A549 (cell line): ENCODE results near the gene POC1A. TPM values are rescaled to one million over a fixed set of nuclear protein-coding genes. Genes with fewer than 3 reads are reported as not detected.

ENCODE experiments used
- ATAC-seq, 2 experiments: fragments of 200-7000 bp in 1 of 2; fragments of >200 bp in 1 of 2; cut with Nextera tagmentation in 1 of 2; cut with Tn5 transposase in 1 of 2; 3 replicates each; pipeline versions ENCODE4 v1.8.0 to v1.9.1; 2018 to 2020; ENCODE audit warnings: mild to moderate bottlenecking in 1 of 2, moderate library complexity in 1 of 2
- CTCF ChIA-PET: fragments of 300-600 bp; sonication (Branson Sonifier 250); formaldehyde crosslinking; extraction: SDS; loops from one replicate; lab custom pipeline; 2021; ENCODE audit warnings: antibody characterized with exemption, inconsistent platforms; lab: Yijun Ruan, JAX
- POLR2A ChIA-PET: fragments of 350-600 bp; formaldehyde crosslinking; extraction: SDS; loops from one replicate; lab custom pipeline; 2021; ENCODE audit warnings: antibody characterized with exemption, inconsistent platforms; lab: Yijun Ruan, JAX
- DNase-seq, 2 experiments: peaks; one replicate each; pipeline versions ENCODE4 v3.0.0 to v3.0.0-alpha.2; 2011 to 2016; ENCODE audit warnings: low read depth in 1 of 2, low spot score in 1 of 2
- FAIRE-seq: peaks from 2 replicates; lab custom pipeline; 2011; peaks lifted over from hg19 to GRCh38; lab: Jason Lieb, UNC
- H3K27ac ChIP-seq, 2 experiments: fragments of >200 bp; sonication (Bioruptor Twin); formaldehyde crosslinking; 3 replicates each; pipeline ENCODE4 v1.5.1; 2016 to 2017
- H3K4me1 ChIP-seq: fragments of >200 bp; sonication (Bioruptor Twin); formaldehyde crosslinking; 3 replicates; pipeline ENCODE4 v1.6.1; 2016
- H3K4me2 ChIP-seq: fragments of >200 bp; sonication (Bioruptor Twin); formaldehyde crosslinking; 3 replicates; pipeline ENCODE4 v1.6.1; 2016
- H3K4me3 ChIP-seq: fragments of >200 bp; sonication (Bioruptor Twin); formaldehyde crosslinking; 3 replicates; pipeline ENCODE4 v1.5.1; 2016
- H3K9me3 ChIP-seq: fragments of >200 bp; sonication (Bioruptor Twin); formaldehyde crosslinking; 3 replicates; pipeline ENCODE4 v1.6.1; 2016
- CHD4 ChIP-seq: fragments of 200-600 bp; sonication (generic); IDR thresholded peaks from 2 replicates; pipeline ENCODE4 v1.6.1; 2016; ENCODE audit warnings: antibody characterized with exemption, mild to moderate bottlenecking, borderline replicate concordance
- EHMT2 ChIP-seq: fragments of 200-600 bp; sonication (generic); IDR thresholded peaks from 2 replicates; pipeline ENCODE4 v1.6.1; 2016; ENCODE audit warnings: antibody characterized with exemption, low read depth, mild to moderate bottlenecking, moderate library complexity
- ELK1 ChIP-seq: fragments of 150-350 bp; IDR thresholded peaks from 2 replicates; pipeline ENCODE4 v1.6.1; 2014; ENCODE audit warnings: low read depth, mild to moderate bottlenecking, low read length
- FOSB ChIP-seq: fragments of 250-450 bp; sonication (Bioruptor Pico); IDR thresholded peaks from 2 replicates; pipeline ENCODE4 v1.5.0; 2020; ENCODE audit warnings: mild to moderate bottlenecking, moderate library complexity
- FOSL2 ChIP-seq, 2 experiments: fragments of 450-650 bp in 1 of 2; fragments of >200 bp in 1 of 2; sonication (Bioruptor Twin) in 1 of 2; formaldehyde crosslinking; IDR thresholded peaks; 2 replicates each; pipeline versions ENCODE4 v1.5.0 to v1.6.1; 2016 to 2020; ENCODE audit warnings: mild to moderate bottlenecking in 1 of 2, moderate library complexity in 1 of 2
- HOXA7 ChIP-seq: fragments of 250-450 bp; sonication (Bioruptor Pico); IDR thresholded peaks from 2 replicates; pipeline ENCODE4 v1.5.0; 2020; ENCODE audit warnings: mild to moderate bottlenecking, moderate library complexity
- HOXB13 ChIP-seq: fragments of 250-450 bp; sonication (Bioruptor Pico); IDR thresholded peaks from 2 replicates; pipeline ENCODE4 v1.5.0; 2020; ENCODE audit warnings: low read depth, mild to moderate bottlenecking, moderate library complexity
- KDM1A ChIP-seq: fragments of 200-600 bp; sonication (generic); IDR thresholded peaks from 2 replicates; pipeline ENCODE4 v1.6.1; 2016; ENCODE audit warnings: low read depth, mild to moderate bottlenecking
- KDM5A ChIP-seq: fragments of 200-600 bp; sonication (generic); IDR thresholded peaks from 2 replicates; pipeline ENCODE4 v1.6.1; 2016; ENCODE audit warnings: antibody characterized with exemption, mild to moderate bottlenecking
- MYC ChIP-seq: IDR thresholded peaks from 2 replicates; pipeline ENCODE4 v1.6.1; 2012; ENCODE audit warnings: mild to moderate bottlenecking, inconsistent platforms, low read length, improper control_type of control experiment, borderline replicate concordance
- NPAS2 ChIP-seq: fragments of 250-450 bp; sonication (Bioruptor Pico); IDR thresholded peaks from 2 replicates; pipeline ENCODE4 v1.8.0; 2022; ENCODE audit warnings: mild to moderate bottlenecking, moderate library complexity, borderline replicate concordance
- POLR2A ChIP-seq: IDR thresholded peaks from 2 replicates; pipeline ENCODE4 v1.6.1; 2012; ENCODE audit warnings: mild to moderate bottlenecking, low read length
- SREBF2 ChIP-seq: fragments of 450-650 bp; IDR thresholded peaks from 2 replicates; pipeline ENCODE4 v1.6.1; 2014; ENCODE audit warnings: mild to moderate bottlenecking, moderate library complexity
- TFCP2L1 ChIP-seq: fragments of 250-450 bp; sonication (Bioruptor Pico); IDR thresholded peaks from 2 replicates; pipeline ENCODE4 v1.5.0; 2021; ENCODE audit warnings: mild to moderate bottlenecking
- TP53 ChIP-seq: fragments of 250-450 bp; sonication (Bioruptor Pico); IDR thresholded peaks from 2 replicates; pipeline ENCODE4 v1.5.0; 2021; ENCODE audit warnings: mild to moderate bottlenecking, moderate library complexity
- ZC3H11A ChIP-seq: fragments of 450-650 bp; IDR thresholded peaks from 2 replicates; pipeline ENCODE4 v1.6.1; 2014; ENCODE audit warnings: antibody characterized with exemption, mild to moderate bottlenecking
- ZFP36 ChIP-seq: fragments of 450-650 bp; IDR thresholded peaks from 2 replicates; pipeline ENCODE4 v1.6.1; 2014; ENCODE audit warnings: borderline replicate concordance; ENCODE audit not compliant: partially characterized antibody
- WGBS: methylation state at CpG from one replicate; pipeline ENCODE4 v1.1.6; 2017; ENCODE audit errors: missing lambda C conversion rate; 5-methylcytosine and 5-hydroxymethylcytosine counted together
- polyA plus RNA-seq, 4 experiments: library from polyadenylated mRNA; depleted of rRNA in 3 of 4; stranded (reverse); fragments of >200 nt; fragmentation: RNase III in 1 of 4; extraction: RNeasy Plus Mini Kit Qiagen cat#74134 plus additional on column Dnase treatment in 1 of 4; gene quantifications; 2 replicates in 3 of 4; 3 replicates in 1 of 4; pipeline ENCODE4 v1.2.3, GENCODE V29; 2011 to 2017
- TF ChIP-seq, protein P1 (sequence below): fragments of >200 bp; sonication (Bioruptor Twin); formaldehyde crosslinking; IDR thresholded peaks from 3 replicates; pipeline ENCODE4 v1.6.1; 2016
- TF ChIP-seq, protein P2 (sequence below): IDR thresholded peaks from 2 replicates; pipeline ENCODE4 v1.6.1; 2012
- TF ChIP-seq, protein P3 (sequence below): fragments of 450-650 bp; IDR thresholded peaks from 2 replicates; pipeline ENCODE4 v1.6.1; 2014; ENCODE audit warnings: antibody characterized with exemption
- TF ChIP-seq, protein P4 (sequence below): IDR thresholded peaks from 2 replicates; pipeline ENCODE4 v1.6.1; 2012; ENCODE audit warnings: low read depth, borderline replicate concordance

The POC1A gene
- polyA plus RNA-seq, 2 of the 4 experiments (the other 2 are of a cell fraction) = 9.4 to 14.1 TPM

DNA sequence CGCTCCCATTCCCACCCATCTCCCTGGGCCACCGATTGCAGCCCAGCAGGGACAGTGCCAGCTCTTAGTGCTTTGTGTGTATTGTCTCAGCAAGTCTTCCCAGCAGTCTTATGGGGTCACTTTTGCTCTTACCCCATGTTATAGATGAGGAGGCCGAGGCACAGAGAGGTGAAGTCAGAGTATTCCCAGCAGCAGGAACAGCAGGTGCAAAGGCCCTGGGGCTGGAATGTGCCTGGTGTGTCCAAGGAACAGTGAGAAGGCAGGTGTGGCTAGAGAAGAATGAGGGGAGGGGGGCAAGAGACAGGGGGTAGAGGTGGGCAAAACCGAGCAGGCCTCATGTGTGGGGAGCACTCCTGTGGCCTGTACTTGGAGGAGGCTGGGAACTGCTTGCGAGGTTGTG lies 85.1 kb downstream of the POC1A start:
- DNase-seq (no peak), ATAC-seq (no peak), FAIRE-seq (no peak)
- Histone ChIP-seq H3K9me3 (no peaks in the 10 kb centered on the region), H3K4me3 (no peak overlapping the region), H3K4me1 (no peaks in the 10 kb centered on the region), H3K4me2 (no peak overlapping the region), H3K27ac (no peak overlapping the region)
- ChIA-PET CTCF (no interaction called here), POLR2A (no interaction called here)
- TF ChIP-seq ELK1 = no peak
- TF ChIP-seq HOXB13 = no peak
- no peak for TF ChIP-seq CHD4
- TF ChIP-seq, protein P1, sequence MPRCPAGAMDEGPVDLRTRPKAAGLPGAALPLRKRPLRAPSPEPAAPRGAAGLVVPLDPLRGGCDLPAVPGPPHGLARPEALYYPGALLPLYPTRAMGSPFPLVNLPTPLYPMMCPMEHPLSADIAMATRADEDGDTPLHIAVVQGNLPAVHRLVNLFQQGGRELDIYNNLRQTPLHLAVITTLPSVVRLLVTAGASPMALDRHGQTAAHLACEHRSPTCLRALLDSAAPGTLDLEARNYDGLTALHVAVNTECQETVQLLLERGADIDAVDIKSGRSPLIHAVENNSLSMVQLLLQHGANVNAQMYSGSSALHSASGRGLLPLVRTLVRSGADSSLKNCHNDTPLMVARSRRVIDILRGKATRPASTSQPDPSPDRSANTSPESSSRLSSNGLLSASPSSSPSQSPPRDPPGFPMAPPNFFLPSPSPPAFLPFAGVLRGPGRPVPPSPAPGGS = no peak
- no peak for TF ChIP-seq FOSB (CRISPR knock-in tag)
- no peak for TF ChIP-seq ZC3H11A
- TF ChIP-seq ZFP36 = no peak
- no peak for TF ChIP-seq HOXA7 (CRISPR knock-in tag)
- TF ChIP-seq, protein P2, sequence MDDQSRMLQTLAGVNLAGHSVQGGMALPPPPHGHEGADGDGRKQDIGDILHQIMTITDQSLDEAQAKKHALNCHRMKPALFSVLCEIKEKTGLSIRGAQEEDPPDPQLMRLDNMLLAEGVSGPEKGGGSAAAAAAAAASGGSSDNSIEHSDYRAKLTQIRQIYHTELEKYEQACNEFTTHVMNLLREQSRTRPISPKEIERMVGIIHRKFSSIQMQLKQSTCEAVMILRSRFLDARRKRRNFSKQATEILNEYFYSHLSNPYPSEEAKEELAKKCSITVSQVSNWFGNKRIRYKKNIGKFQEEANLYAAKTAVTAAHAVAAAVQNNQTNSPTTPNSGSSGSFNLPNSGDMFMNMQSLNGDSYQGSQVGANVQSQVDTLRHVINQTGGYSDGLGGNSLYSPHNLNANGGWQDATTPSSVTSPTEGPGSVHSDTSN = no peak
- TF ChIP-seq, all 56 proteins: peak for 0
- 92% methylated on average over 3 of the region's 5 CpGs for WGBS

DNA sequence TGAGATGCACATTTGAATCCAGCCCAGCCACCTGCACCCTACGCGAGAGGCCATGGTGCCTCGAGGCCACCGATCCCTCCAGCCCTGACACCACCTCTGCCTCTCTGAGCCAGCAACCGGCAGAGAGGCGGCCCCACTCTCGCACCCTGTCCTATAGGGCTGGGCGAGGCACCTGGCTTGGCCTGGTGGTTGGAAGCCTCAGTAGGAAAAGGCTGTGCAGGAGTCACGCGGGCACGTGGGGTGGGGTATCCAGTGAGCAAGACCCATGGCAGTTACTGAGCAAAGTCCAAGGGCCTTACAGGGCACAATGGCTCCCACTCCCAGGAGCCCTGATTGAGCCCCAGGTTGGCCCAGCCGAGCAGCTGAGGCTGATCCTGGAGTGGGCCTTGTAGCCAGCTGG lies 85.5 kb downstream of the POC1A start:
- FAIRE-seq (no peak), DNase-seq (no peak)
- POLR2A ChIA-PET = no interaction called here
- H3K4me1 ChIP-seq = no peaks in the 10 kb centered on the region
- H3K27ac ChIP-seq = no peak overlapping the region
- 88% methylated on average over 10 of the region's 12 CpGs for WGBS
- CTCF ChIA-PET = no interaction called here
- H3K9me3 ChIP-seq = no peaks in the 10 kb centered on the region
- no peak overlapping the region for H3K4me3 ChIP-seq
- TF ChIP-seq KDM1A (no peak), FOSL2 (IDR thresholded peaks at IDR 0.05) (no peak), FOSL2 (CRISPR knock-in tag; IDR thresholded peaks at IDR 0.05) (no peak), TP53 (no peak), MYC (no peak), POLR2A (no peak), KDM5A (no peak), EHMT2 (no peak), TFCP2L1 (CRISPR knock-in tag) (no peak), SREBF2 (no peak), NPAS2 (CRISPR knock-in tag) (no peak)
- TF ChIP-seq, protein P3, sequence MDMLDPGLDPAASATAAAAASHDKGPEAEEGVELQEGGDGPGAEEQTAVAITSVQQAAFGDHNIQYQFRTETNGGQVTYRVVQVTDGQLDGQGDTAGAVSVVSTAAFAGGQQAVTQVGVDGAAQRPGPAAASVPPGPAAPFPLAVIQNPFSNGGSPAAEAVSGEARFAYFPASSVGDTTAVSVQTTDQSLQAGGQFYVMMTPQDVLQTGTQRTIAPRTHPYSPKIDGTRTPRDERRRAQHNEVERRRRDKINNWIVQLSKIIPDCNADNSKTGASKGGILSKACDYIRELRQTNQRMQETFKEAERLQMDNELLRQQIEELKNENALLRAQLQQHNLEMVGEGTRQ = no peak
- TF ChIP-seq, protein P4, sequence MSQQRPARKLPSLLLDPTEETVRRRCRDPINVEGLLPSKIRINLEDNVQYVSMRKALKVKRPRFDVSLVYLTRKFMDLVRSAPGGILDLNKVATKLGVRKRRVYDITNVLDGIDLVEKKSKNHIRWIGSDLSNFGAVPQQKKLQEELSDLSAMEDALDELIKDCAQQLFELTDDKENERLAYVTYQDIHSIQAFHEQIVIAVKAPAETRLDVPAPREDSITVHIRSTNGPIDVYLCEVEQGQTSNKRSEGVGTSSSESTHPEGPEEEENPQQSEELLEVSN = no peak
- TF ChIP-seq, all 56 proteins: peak for 0
- no peak overlapping the region for H3K4me2 ChIP-seq
- no peak for ATAC-seq
